SK-N-SH treated with all-trans-retinoic acid at 6 μM for 48 hours (cell line): ENCODE measurements around the gene PEMT.

Experiments used
- SNAI2 ChIP-seq: fragments of 250-450 bp; sonication (Bioruptor Pico); IDR thresholded peaks from 2 replicates; pipeline ENCODE4 v1.5.0; 2020; ENCODE audit warnings: mild to moderate bottlenecking, moderate library complexity
- ZFP3 ChIP-seq: fragments of 250-450 bp; sonication (Bioruptor Pico); IDR thresholded peaks from 2 replicates; pipeline ENCODE4 v1.5.0; 2020; ENCODE audit warnings: mild to moderate bottlenecking, moderate library complexity

DNA sequence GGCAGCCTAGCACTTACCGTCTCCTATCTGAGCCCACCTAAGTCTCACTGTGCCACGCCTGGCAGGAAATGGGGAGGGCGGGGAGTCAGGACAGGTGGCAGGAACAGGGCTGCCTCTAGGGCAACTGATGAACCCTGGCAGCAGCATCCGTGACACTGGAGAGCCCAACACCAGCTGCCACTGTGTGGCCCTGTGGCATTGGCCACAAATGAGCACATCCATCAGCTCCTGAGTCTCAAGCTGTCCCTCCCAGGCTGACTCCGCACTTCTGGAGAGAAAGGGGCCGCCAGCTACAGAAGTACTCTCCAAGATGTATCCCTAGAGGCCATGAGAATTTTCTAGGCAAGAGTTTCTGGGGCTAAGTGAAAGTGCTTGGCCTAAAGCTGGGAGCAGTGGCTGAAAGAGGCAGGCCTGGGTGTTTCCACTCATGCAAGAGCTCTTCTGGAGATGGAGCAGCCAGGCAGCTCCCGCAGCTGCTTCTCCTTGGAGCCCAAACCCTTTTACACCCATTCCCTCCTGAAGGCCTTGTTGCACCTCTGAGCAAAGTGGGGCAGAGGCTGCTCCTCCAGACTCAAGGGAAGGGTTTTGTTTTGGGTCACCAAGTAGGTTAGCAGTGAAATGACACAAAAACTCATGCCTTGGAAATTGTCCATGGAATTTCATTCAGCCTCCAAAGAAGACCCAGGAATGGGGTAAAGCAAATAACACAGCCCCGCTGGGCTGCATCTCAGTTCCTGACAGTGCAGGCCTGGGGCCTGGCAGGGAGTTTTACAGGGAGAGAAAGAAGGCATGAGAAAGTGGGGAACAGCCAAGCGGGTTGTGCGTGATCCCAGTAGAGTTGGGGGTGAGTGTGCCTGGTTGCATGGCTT, 25.8 kb downstream of the PEMT start:
- TF ChIP-seq SNAI2 (no peak), ZFP3 (no peak)
